ENCODE measurements around the gene ATE1.

The ATE1 gene

GRCh38 chr10:121696854-121697253 is 231.0 kb downstream of the ATE1 start:
- Histone ChIP-seq H3K9me3 (ENCODE audit: control insufficient read depth, insufficient read depth, low read length) (no peaks in the 10 kb centered on the region), H3K36me3 (ENCODE audit: insufficient read depth, low read length) (no peaks in the 10 kb centered on the region), H3K4me1 (ENCODE audit: insufficient read depth, low read length) (peaks cover 15% of the 10 kb centered on the region; the same call in 1 of the 2 replicates), H3K9ac (ENCODE audit: low read depth, low read length) (no peak overlapping the region)

- Histone ChIP-seq H3K9ac (ENCODE audit: low read depth, low read length) (no peak overlapping the region), H3K4me1 (ENCODE audit: insufficient read depth, low read length) (peaks cover 15% of the 10 kb centered on the region), H3K9me3 (ENCODE audit: control insufficient read depth, insufficient read depth, low read length) (no peaks in the 10 kb centered on the region), H3K36me3 (ENCODE audit: insufficient read depth, low read length) (no peaks in the 10 kb centered on the region)
Measured at GRCh38 chr10:121695731-121696464, 231.9 kb downstream of the ATE1 start.

- Histone ChIP-seq H3K4me1 (ENCODE audit: insufficient read depth, low read length) (peaks cover 18% of the 10 kb centered on the region), H3K9me3 (ENCODE audit: control insufficient read depth, insufficient read depth, low read length) (no peaks in the 10 kb centered on the region), H3K9ac (ENCODE audit: low read depth, low read length) (no peak overlapping the region)
Measured at GRCh38 chr10:121694966-121695643, 232.7 kb downstream of the ATE1 start.

GRCh38 chr10:121694327-121694965 is 233.4 kb downstream of the ATE1 start:
- no peaks in the 10 kb centered on the region for H3K36me3 ChIP-seq (ENCODE audit: insufficient read depth, low read length)
- H3K9me3 ChIP-seq (ENCODE audit: control insufficient read depth, insufficient read depth, low read length) = no peaks in the 10 kb centered on the region
- no peak overlapping the region for H3K9ac ChIP-seq (ENCODE audit: low read depth, low read length)
- H3K4me1 ChIP-seq (ENCODE audit: insufficient read depth, low read length) = peaks cover 18% of the 10 kb centered on the region

More at GRCh38 chr10:121694966-121695643, 232.7 kb downstream of the ATE1 start:
- no peaks in the 10 kb centered on the region for H3K36me3 ChIP-seq (ENCODE audit: insufficient read depth, low read length)

- Histone ChIP-seq H3K9ac (ENCODE audit: low read depth, low read length) (no peak overlapping the region), H3K9me3 (ENCODE audit: control insufficient read depth, insufficient read depth, low read length) (no peaks in the 10 kb centered on the region), H3K4me1 (ENCODE audit: insufficient read depth, low read length) (peaks cover 11% of the 10 kb centered on the region), H3K36me3 (ENCODE audit: insufficient read depth, low read length) (no peaks in the 10 kb centered on the region)
Measured at GRCh38 chr10:121692626-121693025, 235.2 kb downstream of the ATE1 start.

GRCh38 chr10:121690970-121691369 is 236.9 kb downstream of the ATE1 start:
- Histone ChIP-seq H3K9me3 (ENCODE audit: control insufficient read depth, insufficient read depth, low read length) (no peaks in the 10 kb centered on the region), H3K36me3 (ENCODE audit: insufficient read depth, low read length) (no peaks in the 10 kb centered on the region), H3K4me1 (ENCODE audit: insufficient read depth, low read length) (peaks cover 7% of the 10 kb centered on the region), H3K9ac (ENCODE audit: low read depth, low read length) (no peak overlapping the region)
